GM12801 (cell line): ENCODE data around the gene RFX1.

ENCODE experiments used
- CTCF ChIP-seq: IDR thresholded peaks from one replicate; pipeline ENCODE4 v1.5.1; 2011; ENCODE audit warnings: control low read depth; ENCODE audit not compliant: insufficient read length; ENCODE audit errors: extremely low read depth

RFX1 gene

GRCh38 chr19:14015524-14016035, 9.5 kb upstream of the RFX1 start:
- no peak for TF ChIP-seq CTCF

GRCh38 chr19:14012378-14012915, 6.3 kb upstream of the RFX1 start:
- no peak for TF ChIP-seq CTCF

- no peak for TF ChIP-seq CTCF
Observed at GRCh38 chr19:14006766-14007562, 844 bp upstream of the RFX1 start.

DNA sequence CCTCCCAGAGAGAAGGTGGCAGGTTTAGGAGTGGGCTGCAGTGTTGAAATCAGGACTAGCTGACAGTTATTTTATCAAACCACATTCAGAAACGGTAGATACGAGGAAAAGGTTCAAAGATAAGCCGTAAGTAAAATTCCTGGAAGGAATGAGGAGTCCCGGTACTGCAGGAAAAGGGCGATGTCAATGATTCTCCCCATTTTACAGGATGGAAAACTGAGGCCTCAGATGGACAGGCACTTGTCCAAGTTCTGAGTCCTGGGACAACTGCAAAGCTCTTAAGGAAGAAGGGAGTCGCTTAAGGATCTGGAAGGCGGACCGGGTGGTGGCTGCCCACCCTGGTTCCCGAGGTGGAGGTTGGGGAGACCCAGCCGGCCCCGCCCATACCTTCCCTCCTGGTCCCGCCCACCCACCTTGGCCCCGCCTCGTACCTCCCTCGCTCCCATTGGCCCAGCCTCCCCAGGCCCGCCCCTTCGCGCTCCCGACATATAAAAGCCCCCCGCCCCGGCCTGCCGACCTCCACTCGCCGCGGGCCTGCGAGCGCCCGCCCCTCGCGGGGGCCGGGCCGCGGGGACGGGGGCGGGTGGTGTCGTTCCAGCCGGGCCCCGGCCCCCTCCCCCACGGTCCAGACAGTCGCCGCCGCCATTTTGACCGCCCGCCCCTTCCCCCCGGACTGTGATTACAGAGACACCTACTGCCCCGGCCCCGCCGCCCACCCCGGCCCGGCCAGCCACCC, 603 bp downstream of the RFX1 start:
- no peak for TF ChIP-seq CTCF

DNA sequence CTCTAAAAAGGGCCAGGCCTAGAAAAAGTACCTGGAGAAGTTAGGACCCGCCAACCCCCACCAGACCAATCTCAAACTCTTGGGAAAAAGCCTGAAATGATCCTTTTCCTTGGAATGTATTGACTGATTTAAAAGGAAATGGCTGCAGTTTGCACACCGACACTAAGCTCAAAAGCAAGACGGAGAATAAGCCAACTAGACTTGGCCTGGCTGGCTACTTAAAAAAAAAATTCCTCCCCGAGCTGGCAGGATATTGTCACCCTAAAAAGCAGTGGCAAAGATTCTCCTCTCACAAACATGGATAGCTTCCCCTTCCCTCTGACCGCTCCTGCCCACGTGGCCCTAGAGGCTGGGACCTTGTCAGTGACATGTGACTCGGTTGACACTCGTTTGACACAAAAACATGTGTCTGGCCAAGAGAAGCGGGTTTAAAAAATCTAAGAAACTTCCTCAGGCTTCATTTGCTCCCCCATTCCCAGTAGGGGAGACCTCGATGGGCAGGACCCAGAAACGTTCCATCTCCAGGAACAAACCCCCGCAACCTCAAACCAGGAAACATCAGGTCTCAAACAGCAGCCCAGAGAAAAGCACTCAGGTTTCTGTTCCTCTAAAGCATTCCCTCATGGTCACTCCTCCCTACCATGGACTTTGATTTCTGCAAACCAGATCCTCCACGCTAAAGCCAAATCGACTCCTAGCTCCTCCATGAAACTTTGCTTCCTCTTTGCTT, 1.3 kb downstream of the RFX1 start:
- TF ChIP-seq CTCF = no peak

GRCh38 chr19:14003251-14004055, 2.7 kb downstream of the RFX1 start:
- no peak for TF ChIP-seq CTCF
